Transverse colon (tissue), 4 donors: ENCODE measurements around the gene ABLIM2. TPM values are rescaled to one million over a fixed set of nuclear protein-coding genes. Genes with fewer than 3 reads are reported as not detected.

Experiments used
- DNase-seq: peaks from one replicate; pipeline ENCODE4 v3.0.0-alpha.2; 2019
- H3K27ac ChIP-seq, 4 donors: fragments of 200-600 bp; sonication (generic); 2 replicates each; pipeline ENCODE4 v1.5.1; 2016 to 2018; ENCODE audit warnings: inconsistent platforms in 4 of 4
- H3K27me3 ChIP-seq: fragments of 200-600 bp; sonication (generic); 2 replicates; pipeline ENCODE4 v1.5.1; 2017; ENCODE audit warnings: inconsistent platforms
- H3K36me3 ChIP-seq, 4 donors: fragments of 200-600 bp; sonication (generic); 2 replicates each; pipeline ENCODE4 v1.5.1; 2017 to 2019; ENCODE audit warnings: inconsistent platforms in 4 of 4
- H3K4me1 ChIP-seq, 4 donors: fragments of 200-600 bp; sonication (generic); 2 replicates each; pipeline ENCODE4 v1.5.1; 2017 to 2020; ENCODE audit warnings: inconsistent platforms in 4 of 4
- H3K4me3 ChIP-seq, 4 donors: fragments of 200-600 bp; sonication (generic); 1 replicate in 1 of 4; 2 replicates in 3 of 4; pipeline versions ENCODE4 v1.5.1 to v1.6.1; 2017 to 2019; ENCODE audit warnings: inconsistent platforms in 4 of 4
- H3K9me3 ChIP-seq, 2 donors: fragments of 200-600 bp; sonication (generic); 2 replicates each; pipeline ENCODE4 v1.5.1; 2017 to 2019; ENCODE audit warnings: inconsistent platforms in 2 of 2
- CTCF ChIP-seq, 5 experiments: fragments of 200-600 bp in 3 of 5; fragments of 450-650 bp in 2 of 5; sonication (generic) in 3 of 5; IDR thresholded peaks; 1 replicate in 2 of 5; 2 replicates in 3 of 5; pipeline ENCODE4 v1.5.1; 2016 to 2017; ENCODE audit warnings: antibody characterized with exemption in 5 of 5, inconsistent platforms in 3 of 5, mild to moderate bottlenecking in 2 of 5, moderate library complexity in 1 of 5
- EP300 ChIP-seq: sonication (generic); formaldehyde crosslinking; IDR thresholded peaks from one replicate; pipeline ENCODE4 v1.6.1; 2017; ENCODE audit warnings: antibody characterized with exemption, low read depth
- POLR2A ChIP-seq: fragments of 450-650 bp; IDR thresholded peaks from one replicate; pipeline ENCODE4 v1.6.1; 2016; ENCODE audit warnings: antibody characterized with exemption, mild to moderate bottlenecking, moderate library complexity
- POLR2AphosphoS5 ChIP-seq, 3 donors: sonication (generic); formaldehyde crosslinking; IDR thresholded peaks; one replicate each; pipeline ENCODE4 v1.6.1; 2016; ENCODE audit warnings: antibody characterized with exemption in 3 of 3
- WGBS, 2 donors: methylation state at CpG; one replicate each; pipeline ENCODE4 v1.1.5; 2018; ENCODE audit warnings: low coverage in 1 of 2; 5-methylcytosine and 5-hydroxymethylcytosine counted together
- in situ Hi-C, 4 donors: fragments of 200-750 bp; cut with MboI; loops; one replicate each; pipeline versions ENCODE4 v1.15.0 to v1.15.1; 2017; ENCODE audit warnings: low sequenced_read_pairs in 3 of 4, low pct_ligation_motif_present in 1 of 4, low pct_unique_long_range_greater_than_20kb in 1 of 4
- intact Hi-C: fragments of 100-400 bp; cut with DNase I; formaldehyde crosslinking; loops from one replicate; pipeline ENCODE4 v1.15.1; 2023; ENCODE audit warnings: low total_unique reads
- total RNA-seq, 4 donors: library from RNA; depleted of rRNA; stranded (reverse); fragments of >200 nt; gene quantifications; one replicate each; pipeline ENCODE4 v1.1.0, GENCODE V29; 2016

The ABLIM2 gene
- total RNA-seq, 4 donors from 2014 or later, result 3.2 to 58.4 (median 14.2) TPM

GRCh38 chr4:7971159-7971631, 187.4 kb downstream of the ABLIM2 start:
- in situ Hi-C loops (no loop called here), intact Hi-C loops (no loop called here)
- 70% methylated on average over 2 of the region's 2 CpGs; no CpG with 5 or more reads in 1 of the 2 donors for WGBS, 2 donors
- H3K9me3 ChIP-seq, result no peaks in the 10 kb centered on the region
- peaks cover 39 to 66% (median 56%) of the 10 kb centered on the region in 4 donors for H3K4me1 ChIP-seq
- H3K36me3 ChIP-seq, result no peaks in the 10 kb centered on the region
- no peak for DNase-seq
- H3K4me3 ChIP-seq, result peak overlapping the region in 2 of 4 donors; percentile 16 to 32
- peak overlapping the region; percentile 79 to 90 (median 84) for H3K27ac ChIP-seq
- no peaks in the 10 kb centered on the region for H3K27me3 ChIP-seq
- TF ChIP-seq CTCF (IDR thresholded peaks at IDR 0.05), result no peak
- no peak for TF ChIP-seq EP300
- TF ChIP-seq POLR2AphosphoS5 (IDR thresholded peaks at IDR 0.05), result no peak
- TF ChIP-seq POLR2A, result no peak

GRCh38 chr4:7970361-7970946, 188.2 kb downstream of the ABLIM2 start:
- Histone ChIP-seq H3K4me1 (peaks cover 39 to 66% (median 56%) of the 10 kb centered on the region in 4 donors), H3K9me3 (no peaks in the 10 kb centered on the region), H3K4me3 (peak overlapping the region in 2 of 4 donors; percentile 16 to 32), H3K36me3 (no peaks in the 10 kb centered on the region), H3K27me3 (no peaks in the 10 kb centered on the region), H3K27ac (peak overlapping the region; percentile 79 to 90 (median 84))
- intact Hi-C loops, result no loop called here
- DNase-seq, result peak; percentile 40
- in situ Hi-C loops, result no loop called here
- TF ChIP-seq EP300 (no peak), CTCF (IDR thresholded peaks at IDR 0.05) (peak in 2 of 5 experiments; percentile 26 to 47), POLR2A (peak; percentile 7), POLR2AphosphoS5 (IDR thresholded peaks at IDR 0.05) (no peak)
- WGBS, 2 donors, result 34 to 48% methylated on average over 6 to 12 of the region's 13 CpGs

- in situ Hi-C loops, result no loop called here
- intact Hi-C loops, result loop anchor here (10.0 kb wide), 1 partner anchor 74 kb away; no protein-coding TSS in a partner anchor
- H3K4me1 ChIP-seq, result peaks cover 39 to 66% (median 52%) of the 10 kb centered on the region in 4 donors
- 69 to 77% methylated on average over 4 to 16 of the region's 16 CpGs for WGBS, 2 donors
- no peak overlapping the region for H3K4me3 ChIP-seq
- no peaks in the 10 kb centered on the region for H3K9me3 ChIP-seq
- no peaks in the 10 kb centered on the region for H3K36me3 ChIP-seq
- H3K27me3 ChIP-seq, result no peaks in the 10 kb centered on the region
- no peak for DNase-seq
- peak overlapping the region; percentile 79 to 90 (median 84) for H3K27ac ChIP-seq
- TF ChIP-seq EP300 (no peak), POLR2A (no peak)
Observed at GRCh38 chr4:7968262-7968896, 190.2 kb downstream of the ABLIM2 start.

- no peak for TF ChIP-seq POLR2AphosphoS5 (IDR thresholded peaks at IDR 0.05)
- Histone ChIP-seq H3K4me1 (peaks cover 39 to 60% (median 50%) of the 10 kb centered on the region in 4 donors), H3K4me3 (no peak overlapping the region), H3K36me3 (no peaks in the 10 kb centered on the region), H3K27ac (peak overlapping the region; percentile 79 to 90 (median 84)), H3K27me3 (no peaks in the 10 kb centered on the region), H3K9me3 (no peaks in the 10 kb centered on the region)
- intact Hi-C loops, result loop anchor here (10.0 kb wide), 1 partner anchor 73 kb away; no protein-coding TSS in a partner anchor
- DNase-seq, result peak; percentile 48
- in situ Hi-C loops, result no loop called here
- WGBS, 2 donors, result 65% methylated on average over 21 of the region's 21 CpGs; no CpG with 5 or more reads in 1 of the 2 donors
Observed at GRCh38 chr4:7967501-7968261, 190.9 kb downstream of the ABLIM2 start.

GRCh38 chr4:7967063-7967440, 191.6 kb downstream of the ABLIM2 start:
- H3K4me1 ChIP-seq, result peaks cover 35 to 54% (median 44%) of the 10 kb centered on the region in 4 donors

More at GRCh38 chr4:7967063-7967440, 191.6 kb downstream of the ABLIM2 start:
- no peak for DNase-seq
- Histone ChIP-seq H3K9me3 (no peaks in the 10 kb centered on the region), H3K4me3 (no peak overlapping the region), H3K36me3 (no peaks in the 10 kb centered on the region), H3K27me3 (no peaks in the 10 kb centered on the region), H3K27ac (peak overlapping the region in 1 of 4 donors; percentile 90)
- no peak for TF ChIP-seq POLR2AphosphoS5 (IDR thresholded peaks at IDR 0.05)
- no peak for TF ChIP-seq EP300
- TF ChIP-seq POLR2A, result no peak
- 80% methylated on average over 9 of the region's 9 CpGs; no CpG with 5 or more reads in 1 of the 2 donors for WGBS, 2 donors
- in situ Hi-C loops, result no loop called here
- intact Hi-C loops, result loop anchor here (10.0 kb wide), 1 partner anchor 72 kb away; no protein-coding TSS in a partner anchor
